ENCODE data around the gene DAO. TPM values are rescaled to one million over a fixed set of nuclear protein-coding genes. Genes with fewer than 3 reads are reported as not detected.

DAO gene
- total RNA-seq, 1 donor from 2014 or later = not detected

- DNase-seq (ENCODE audit: low read depth, low spot score) = no peak
Observed at GRCh38 chr12:108918206-108918605, 38.3 kb downstream of the DAO start.

GRCh38 chr12:108918960-108919642, 39.2 kb downstream of the DAO start:
- DNase-seq (ENCODE audit: low read depth, low spot score) = no peak

GRCh38 chr12:108921946-108922345, 42.1 kb downstream of the DAO start:
- DNase-seq (ENCODE audit: low read depth, low spot score) = no peak

GRCh38 chr12:108922918-108923317, 43.0 kb downstream of the DAO start:
- no peak for DNase-seq (ENCODE audit: low read depth, low spot score)

- DNase-seq (ENCODE audit: low read depth, low spot score) = no peak
Observed at GRCh38 chr12:108928695-108929094, 48.8 kb downstream of the DAO start.

- DNase-seq (ENCODE audit: low read depth, low spot score) = peak; percentile 40
Observed at GRCh38 chr12:108930155-108930554, 50.3 kb downstream of the DAO start.

- DNase-seq (ENCODE audit: low read depth, low spot score) = no peak
Observed at GRCh38 chr12:108930756-108931155, 50.9 kb downstream of the DAO start.

GRCh38 chr12:108933949-108934348, 54.1 kb downstream of the DAO start:
- DNase-seq (ENCODE audit: low read depth, low spot score) = no peak

GRCh38 chr12:108935159-108935763, 55.4 kb downstream of the DAO start:
- DNase-seq (ENCODE audit: low read depth, low spot score) = no peak

GRCh38 chr12:108938247-108938924, 58.5 kb downstream of the DAO start:
- DNase-seq (ENCODE audit: low read depth, low spot score) = no peak

- no peak for DNase-seq (ENCODE audit: low read depth, low spot score)
Observed at GRCh38 chr12:108939594-108939993, 59.7 kb downstream of the DAO start.

GRCh38 chr12:108940138-108940537, 60.2 kb downstream of the DAO start:
- no peak for DNase-seq (ENCODE audit: low read depth, low spot score)

GRCh38 chr12:108947097-108947496, 67.2 kb downstream of the DAO start:
- no peak for DNase-seq (ENCODE audit: low read depth, low spot score)

- no peak for DNase-seq (ENCODE audit: low read depth, low spot score)
Observed at GRCh38 chr12:108948367-108948766, 68.5 kb downstream of the DAO start.

- DNase-seq (ENCODE audit: low read depth, low spot score) = no peak
Observed at GRCh38 chr12:108949976-108950375, 70.1 kb downstream of the DAO start.

Other genes starting within 250 kb of the DAO start
- gene SELPLG, start 246.2 kb upstream of the DAO start, total RNA-seq = 0.07 and 0.49 TPM in 2 replicates
- gene CORO1C, start 148.6 kb upstream of the DAO start, total RNA-seq = 278 and 297 TPM in 2 replicates
- 14.4 and 26.1 TPM in 2 replicates for gene SSH1, start 22.5 kb upstream of the DAO start, total RNA-seq
- not detected in 2 replicates for gene SVOP, start 141.0 kb downstream of the DAO start, total RNA-seq
- 5.6 TPM in 2 replicates for gene USP30, start 172.5 kb downstream of the DAO start, total RNA-seq
- gene ALKBH2, start 213.4 kb downstream of the DAO start, total RNA-seq = 11.7 and 17.7 TPM in 2 replicates
- 26.7 and 43.3 TPM in 2 replicates for gene UNG, start 217.5 kb downstream of the DAO start, total RNA-seq
- 0.59 and 1.0 TPM in 2 replicates for gene ACACB, start 236.5 kb downstream of the DAO start, total RNA-seq